ENCODE results near the gene CDC27.
"Not testable (repeated sequence)": the region's sequence is repeated elsewhere in the genome, so short reads cannot be mapped to it uniquely, and the experiment has no call there.

CDC27 gene, protein sequence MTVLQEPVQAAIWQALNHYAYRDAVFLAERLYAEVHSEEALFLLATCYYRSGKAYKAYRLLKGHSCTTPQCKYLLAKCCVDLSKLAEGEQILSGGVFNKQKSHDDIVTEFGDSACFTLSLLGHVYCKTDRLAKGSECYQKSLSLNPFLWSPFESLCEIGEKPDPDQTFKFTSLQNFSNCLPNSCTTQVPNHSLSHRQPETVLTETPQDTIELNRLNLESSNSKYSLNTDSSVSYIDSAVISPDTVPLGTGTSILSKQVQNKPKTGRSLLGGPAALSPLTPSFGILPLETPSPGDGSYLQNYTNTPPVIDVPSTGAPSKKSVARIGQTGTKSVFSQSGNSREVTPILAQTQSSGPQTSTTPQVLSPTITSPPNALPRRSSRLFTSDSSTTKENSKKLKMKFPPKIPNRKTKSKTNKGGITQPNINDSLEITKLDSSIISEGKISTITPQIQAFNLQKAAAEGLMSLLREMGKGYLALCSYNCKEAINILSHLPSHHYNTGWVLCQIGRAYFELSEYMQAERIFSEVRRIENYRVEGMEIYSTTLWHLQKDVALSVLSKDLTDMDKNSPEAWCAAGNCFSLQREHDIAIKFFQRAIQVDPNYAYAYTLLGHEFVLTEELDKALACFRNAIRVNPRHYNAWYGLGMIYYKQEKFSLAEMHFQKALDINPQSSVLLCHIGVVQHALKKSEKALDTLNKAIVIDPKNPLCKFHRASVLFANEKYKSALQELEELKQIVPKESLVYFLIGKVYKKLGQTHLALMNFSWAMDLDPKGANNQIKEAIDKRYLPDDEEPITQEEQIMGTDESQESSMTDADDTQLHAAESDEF

DNA sequence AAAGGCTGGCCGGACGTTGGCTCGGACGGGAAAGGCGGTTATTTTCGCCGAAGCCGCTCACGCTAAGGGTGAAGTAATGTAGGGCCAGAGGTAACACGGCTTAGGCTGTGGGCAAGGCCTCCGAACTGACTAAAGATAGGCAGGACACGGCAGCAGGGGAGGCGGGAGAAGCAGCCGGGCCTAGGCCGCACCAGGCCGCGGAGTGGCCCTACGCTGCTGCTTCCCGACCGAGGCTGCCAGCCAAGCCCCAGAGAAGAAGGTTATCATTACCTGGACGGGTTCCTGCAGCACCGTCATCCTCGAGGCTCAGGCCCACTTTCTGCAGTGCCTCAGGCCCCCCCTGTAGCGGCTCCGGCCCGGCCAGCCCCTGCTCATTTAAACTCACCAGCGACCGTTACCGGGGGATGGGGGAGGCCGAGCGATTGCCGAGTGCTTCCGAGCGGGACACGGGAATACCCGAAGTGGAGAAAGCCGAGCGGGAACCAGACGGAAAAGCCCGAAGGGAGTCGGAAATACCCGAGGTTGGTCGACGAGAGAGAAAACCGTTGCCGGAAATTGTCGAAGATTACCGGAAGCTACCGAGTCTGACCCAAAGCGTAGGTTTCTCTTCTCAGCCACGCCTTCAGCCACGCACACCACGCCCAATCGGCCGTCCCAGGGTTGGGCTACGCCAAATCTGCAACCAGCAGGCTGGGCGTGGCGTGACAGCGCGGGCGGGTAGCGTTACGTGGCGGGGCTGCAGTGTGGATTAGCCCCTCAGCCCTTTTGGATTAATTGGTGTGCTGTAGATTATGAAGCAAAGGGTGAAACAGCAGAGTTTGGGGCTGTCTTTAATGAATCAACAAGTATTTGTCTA, at the start of gene CDC27:
Gene CDC27 (minus strand): TSS at position 420 of the 856 bp plus-strand sequence. CDS start 123 bp downstream, at position 297.
- DNase-seq (ENCODE audit: low spot score): peak; percentile 86

DNA sequence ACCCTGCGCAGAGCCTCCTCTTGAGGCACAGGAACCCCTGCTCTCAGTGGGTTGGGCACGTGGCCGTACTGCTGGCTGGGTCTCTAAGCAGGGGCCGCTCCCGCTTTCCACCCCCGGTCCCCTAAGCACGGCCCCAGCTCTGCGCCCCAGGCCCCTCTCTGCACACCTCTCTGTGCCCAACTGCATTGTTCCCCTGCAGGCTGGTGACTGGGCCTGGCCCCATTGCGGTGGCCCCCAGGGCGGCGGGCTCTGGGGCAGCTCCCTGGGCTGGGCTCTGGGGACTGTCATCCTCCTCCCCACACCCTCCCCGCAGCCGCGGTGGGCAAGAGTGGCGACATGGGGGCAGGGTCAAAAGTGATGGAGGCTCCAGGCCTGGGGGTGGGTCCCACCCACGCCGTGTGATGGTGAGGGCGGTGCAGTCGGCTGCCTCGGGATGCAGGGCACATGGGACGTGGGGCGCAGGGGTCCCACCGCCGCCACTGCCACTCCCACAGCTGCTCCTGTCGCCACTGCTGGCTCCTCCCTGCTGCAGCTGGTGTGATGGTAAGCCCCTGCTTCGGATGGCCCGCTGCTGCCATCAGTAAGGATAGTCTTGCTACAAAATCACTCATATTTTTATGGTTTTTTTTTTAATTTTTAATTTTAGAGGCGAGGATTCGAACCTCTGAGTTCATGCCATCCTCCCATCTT, 49.4 kb upstream of the CDC27 start:
- no peak for DNase-seq (ENCODE audit: low spot score)

DNA sequence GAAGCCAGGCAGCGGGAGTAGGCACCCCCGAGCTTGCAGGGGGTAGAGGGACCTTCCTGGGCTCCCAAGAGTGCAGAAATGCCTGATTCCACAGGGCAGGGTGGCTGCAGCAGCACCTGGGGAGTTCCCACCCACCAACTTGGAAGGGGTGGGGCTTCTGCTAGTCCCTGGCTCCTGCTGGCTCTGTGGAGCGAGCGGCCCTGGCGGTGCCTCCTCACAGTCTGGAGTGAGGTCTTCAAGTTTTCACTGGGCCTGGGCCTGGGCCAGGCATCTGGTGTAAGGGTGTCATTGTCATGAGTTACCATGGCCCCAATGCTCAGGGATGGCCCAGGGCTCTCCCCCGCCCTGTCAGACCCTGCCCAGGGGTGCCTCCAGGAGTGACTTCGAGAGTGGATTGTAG, 48.7 kb upstream of the CDC27 start:
- DNase-seq (ENCODE audit: low spot score): no peak

DNA sequence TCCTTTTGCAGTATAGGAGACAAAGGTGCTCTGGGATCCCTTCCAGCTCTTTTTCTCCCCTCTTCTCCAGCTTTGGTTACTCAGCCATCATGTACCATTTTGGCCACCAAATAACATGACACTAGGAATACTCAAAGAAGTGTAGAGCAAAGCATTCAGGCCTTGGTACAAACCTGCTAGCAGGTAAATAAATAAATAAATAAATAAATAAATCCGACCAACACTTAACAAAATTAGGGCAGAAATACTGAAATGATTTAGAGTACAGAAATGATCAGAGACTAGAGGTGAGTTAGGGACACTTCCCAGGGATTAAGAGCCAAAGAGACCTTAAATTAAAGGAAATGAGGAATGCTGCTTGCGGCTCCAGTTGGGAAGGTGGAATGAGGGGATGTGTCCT, 46.8 kb upstream of the CDC27 start:
- DNase-seq (ENCODE audit: low spot score): no peak

DNA sequence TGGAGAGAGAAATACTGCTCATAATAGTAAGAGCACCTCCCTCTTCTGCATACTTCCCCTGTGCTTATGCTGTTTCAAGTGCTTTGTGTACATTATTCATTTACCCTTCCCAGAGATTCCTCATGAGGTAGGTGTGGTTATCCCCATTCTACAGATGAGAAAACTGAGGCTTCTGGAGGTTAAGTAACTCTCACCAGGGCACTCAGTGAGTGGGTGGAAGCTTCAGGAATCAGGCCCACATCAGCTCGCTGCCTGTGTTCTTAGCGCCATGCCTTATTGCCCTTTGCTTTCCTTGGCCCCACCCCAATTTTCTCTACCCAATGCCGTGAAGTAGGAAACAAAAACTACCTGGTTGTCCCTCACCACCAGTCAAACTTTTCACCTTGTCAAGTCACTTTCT, 46.4 kb upstream of the CDC27 start:
- no peak for DNase-seq (ENCODE audit: low spot score)

DNA sequence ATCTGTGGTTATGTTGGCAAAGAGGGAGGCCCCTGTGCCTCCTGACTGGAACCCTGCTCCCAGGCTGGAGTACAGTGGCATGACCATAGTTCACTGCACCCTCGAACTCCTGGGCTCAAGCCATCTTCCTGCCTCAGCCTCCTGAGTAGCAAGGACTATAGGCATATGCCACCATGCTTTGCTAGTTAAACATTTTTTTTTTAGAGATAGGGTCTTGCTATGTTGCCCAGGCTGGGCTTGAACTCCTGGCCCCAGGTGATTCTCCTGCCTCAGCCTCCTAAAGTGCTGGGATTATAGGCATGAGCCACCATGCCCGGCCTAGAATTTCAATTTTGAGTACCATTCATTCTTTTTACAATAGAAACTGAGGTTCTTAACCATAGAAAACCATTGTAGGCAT, 43.4 kb upstream of the CDC27 start:
- DNase-seq (ENCODE audit: low spot score): no peak

DNA sequence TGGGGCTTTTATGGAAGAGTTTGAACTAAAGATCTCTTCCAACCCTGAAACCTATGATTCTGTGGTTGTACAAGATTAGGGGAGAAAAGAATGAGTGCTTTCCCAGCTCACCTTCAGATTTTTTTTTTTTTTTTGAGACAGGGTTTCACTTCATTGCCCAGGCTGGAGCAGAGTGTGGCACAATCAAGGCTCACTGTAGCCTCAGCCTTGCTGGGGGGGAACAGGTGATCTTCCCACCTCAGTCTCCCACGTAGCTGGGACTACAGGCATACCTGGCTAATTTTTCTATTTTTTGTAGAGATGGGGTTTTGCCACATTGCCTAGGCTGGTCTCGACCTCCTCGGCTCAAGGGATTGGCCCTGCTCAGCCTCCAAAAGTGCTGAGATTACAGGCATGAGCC, 42.8 kb upstream of the CDC27 start:
- no peak for DNase-seq (ENCODE audit: low spot score)

DNA sequence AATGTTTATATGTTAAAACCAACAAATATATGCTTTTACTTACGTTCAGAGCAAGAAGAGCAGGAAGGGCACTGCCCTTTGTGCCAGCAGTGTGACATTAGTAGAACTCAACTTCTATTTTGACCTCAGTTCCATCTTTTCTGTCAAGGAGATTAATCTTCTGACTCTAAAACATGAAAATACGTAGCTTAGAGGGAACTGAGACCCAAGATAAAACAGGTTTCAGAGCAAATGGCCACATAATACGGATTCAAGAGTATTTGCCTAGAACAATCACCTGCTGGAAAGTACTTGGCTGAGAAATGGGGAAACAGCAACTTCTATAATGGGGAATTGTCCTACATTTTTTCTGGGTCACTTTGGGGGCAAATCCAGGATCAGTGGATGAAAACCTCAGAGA, 42.2 kb upstream of the CDC27 start:
- DNase-seq (ENCODE audit: low spot score): no peak

DNA sequence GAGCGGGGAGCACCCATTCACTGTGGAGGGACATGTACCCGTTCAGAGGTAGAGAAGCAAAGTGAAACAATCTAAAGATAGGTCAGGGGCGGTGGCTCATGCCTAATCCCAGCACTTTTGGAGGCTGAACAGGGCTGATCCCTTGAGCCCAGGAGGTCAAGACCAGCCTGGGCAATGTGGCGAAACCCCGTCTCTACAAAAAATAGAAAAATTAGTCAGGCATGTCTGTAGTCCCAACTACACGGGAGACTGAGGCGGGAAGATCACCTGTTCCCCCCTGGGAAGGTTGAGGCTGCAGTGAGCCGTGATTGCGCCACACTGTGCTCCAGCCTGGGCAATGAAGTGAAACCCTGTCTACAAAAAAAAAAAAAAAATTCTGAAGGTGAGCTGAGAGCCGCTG, 41.8 kb upstream of the CDC27 start:
- DNase-seq (ENCODE audit: low spot score): no peak

DNA sequence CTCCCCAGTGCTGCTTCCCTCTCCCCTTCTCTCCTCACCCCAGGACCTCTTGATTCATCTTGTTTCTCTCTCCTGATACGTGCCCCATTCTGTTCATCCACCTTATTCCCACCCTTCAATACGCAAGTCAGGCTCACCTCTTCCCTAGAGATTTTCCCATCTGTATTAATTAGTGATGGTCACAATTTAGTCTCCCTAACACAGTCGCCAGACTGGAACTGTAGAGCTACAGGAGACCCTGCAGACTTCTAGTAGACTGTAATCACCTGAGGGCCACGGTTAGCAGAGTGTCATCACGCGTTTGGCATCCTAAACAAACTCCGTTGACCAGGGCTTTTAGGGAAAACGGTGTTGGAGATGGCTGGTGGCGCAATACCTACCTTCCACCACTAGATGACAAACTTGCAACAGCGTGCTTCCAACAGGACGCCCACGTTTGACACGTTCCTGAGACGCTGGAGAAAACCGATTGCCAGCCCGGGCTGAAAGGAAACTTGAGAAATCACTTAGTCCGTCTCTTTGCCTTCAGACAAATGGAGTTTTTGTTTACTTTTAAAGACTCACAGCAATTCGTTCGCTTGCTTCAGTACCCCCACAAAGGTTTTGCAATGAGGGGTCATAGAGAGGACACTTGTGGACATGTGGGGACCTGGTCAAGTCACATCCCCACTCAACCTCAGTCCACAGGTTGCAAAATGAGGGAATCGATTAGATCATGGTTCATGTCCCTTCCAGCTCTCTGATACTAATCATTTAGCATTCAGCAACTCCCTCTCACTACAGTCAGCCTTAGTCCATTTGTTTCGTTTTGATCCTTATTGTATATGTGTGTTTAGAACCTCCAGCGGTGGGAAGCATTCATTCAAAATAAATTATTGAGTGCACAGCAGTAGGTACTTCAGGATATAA, 40.7 kb upstream of the CDC27 start:
- DNase-seq (ENCODE audit: low spot score): peak; percentile 87

DNA sequence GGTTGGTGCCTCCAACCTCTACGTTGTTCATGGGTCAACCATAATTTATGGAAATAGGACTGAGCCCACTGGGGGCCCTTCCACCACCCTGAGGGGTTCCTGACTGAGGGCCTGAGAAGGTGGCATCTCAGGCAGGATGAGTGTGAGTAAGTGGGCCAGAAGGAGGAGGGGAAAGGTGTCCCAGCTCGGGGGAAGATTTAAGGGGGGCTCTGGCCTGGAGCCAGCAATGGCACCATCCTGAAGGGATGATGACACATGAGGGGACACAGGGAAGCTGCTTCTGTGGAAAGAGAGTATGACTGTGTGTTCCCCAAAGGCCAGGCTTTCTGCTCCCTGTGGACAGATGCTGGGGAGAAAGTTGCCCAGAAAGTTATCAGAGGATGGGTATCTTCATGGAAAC, 38.8 kb upstream of the CDC27 start:
- no peak for DNase-seq (ENCODE audit: low spot score)

DNA sequence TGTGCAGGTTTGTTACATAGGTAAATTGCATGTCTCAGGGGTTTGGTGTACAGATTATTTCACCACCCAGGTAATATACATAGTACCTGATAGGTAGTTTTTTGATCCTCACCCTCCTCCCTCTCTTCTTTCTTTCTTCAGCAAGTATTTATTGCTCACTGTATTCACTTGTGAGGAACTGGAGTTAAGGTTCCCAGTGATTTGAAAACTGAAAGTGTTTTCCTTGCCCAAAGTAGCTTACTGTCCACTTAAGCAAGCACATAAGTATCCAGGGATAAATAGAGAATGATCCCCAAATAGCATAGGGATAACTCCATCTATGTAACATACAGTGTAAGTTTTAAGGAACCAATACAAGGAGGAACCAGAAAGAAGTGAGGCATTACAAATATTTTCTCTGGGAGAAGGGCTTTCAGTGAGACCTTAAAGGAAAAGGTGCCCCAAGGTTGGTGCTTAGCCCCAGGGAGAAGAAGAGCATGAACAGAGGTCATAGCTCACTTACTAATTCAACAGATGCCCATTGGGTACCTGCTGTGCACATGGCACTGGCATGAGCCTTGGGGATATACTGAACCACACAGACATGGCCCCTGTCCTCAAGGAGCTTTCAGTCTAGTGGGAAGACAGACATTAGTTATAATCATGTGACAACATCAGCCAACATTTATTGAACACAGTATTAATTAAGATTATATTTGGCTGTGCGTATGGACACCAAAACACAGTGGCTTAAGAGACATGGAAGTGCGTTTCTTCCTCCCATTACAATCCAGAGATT, 37.0 kb upstream of the CDC27 start:
- DNase-seq (ENCODE audit: low spot score): no peak

DNA sequence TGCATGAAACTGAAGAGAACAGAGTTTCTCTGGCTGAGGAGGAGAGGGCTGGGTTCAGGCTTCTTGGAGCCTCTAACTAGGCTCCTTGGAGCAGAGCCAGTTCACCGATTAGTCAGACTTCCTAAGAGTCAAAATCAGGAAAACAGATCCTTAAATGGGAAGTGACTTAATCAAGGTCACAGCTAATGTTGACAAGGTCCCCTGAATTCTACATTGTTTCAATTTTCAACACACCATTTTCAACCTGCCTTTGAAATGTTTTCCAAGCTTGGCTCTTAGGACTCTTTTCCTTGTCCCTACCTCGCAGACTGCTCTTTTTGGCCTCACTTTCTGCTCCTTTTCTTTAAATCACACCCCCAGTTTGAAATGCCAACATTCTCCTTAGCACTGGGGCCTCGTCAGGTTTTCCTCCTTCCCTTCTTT, 36.4 kb upstream of the CDC27 start:
- DNase-seq (ENCODE audit: low spot score): no peak

DNA sequence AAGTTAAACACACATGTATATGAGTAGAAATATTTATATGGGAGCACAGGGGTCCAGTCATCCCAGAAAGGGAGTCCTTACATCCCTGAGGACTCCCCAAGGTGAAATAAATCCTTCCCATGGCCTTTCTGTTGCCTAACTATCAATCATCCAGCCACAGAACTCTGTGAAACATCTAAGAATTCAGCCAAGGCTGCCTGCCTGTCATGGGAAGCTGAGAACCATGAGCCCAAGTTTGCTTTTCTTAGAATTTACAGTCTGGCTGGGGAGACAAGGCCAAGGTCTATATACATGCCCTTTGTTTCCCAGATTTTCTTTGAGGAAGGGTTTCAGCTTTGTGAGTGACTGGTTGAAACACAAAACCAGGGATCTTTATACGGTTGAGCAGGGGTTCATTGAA, 35.9 kb upstream of the CDC27 start:
- no peak for DNase-seq (ENCODE audit: low spot score)

DNA sequence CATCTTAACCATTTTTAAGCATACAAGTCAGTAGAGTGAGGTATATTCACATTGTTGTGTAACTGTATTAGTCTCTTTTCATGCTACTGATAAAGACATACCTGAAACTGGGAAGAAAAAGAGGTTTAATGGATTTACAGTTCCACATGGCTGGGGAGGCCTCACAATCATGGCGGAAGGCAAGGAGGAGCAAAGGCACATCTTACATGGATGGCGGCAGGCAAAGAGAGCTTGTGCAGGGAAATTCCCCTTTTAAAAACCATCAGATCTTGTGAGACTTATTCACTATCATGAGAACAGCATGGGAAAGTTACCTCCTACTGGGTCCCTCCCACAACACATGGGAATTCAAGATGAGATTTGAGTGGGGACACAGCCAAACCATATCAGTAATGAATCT, 35.0 kb upstream of the CDC27 start:
- DNase-seq (ENCODE audit: low spot score): not testable (repeated sequence)

DNA sequence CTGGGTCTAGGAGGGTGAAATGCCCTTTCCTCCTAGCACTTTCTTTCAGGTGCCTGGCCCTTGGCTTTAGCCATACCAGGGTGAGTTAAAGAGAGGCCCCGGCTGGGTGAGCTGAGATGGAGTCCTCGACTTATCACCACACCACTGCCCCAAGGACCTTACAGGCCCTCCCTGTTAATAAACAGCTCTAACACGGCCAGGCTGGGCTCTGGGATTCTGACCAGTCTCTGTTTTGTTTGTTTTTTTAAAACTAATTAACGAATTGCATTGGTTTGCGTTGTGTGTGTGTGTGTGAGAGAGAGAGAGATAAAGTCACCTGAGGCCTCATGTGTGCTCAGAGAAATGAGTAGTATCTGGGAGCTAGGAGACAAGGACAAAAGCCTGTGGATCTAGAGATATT, 34.4 kb upstream of the CDC27 start:
- DNase-seq (ENCODE audit: low spot score): no peak

DNA sequence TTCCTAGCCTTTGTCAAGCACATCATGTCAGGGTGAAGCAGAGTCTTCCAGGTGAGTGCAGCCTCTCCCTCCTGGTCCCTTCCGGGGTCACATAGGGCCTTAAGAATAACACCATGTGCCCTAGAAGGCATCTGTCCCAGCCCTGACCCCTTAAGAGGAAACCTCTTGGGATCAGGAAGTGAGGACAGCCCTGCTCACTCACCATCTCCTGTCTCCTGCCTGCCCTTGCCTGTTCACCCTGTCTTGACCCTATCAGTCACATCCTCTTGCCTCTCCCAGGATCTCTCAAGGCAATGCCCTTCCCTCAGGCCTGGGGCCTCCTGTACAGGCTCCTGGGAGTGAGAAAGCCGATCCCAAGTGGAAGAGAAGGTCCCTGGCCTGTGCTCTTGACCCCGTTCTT, 33.9 kb upstream of the CDC27 start:
- no peak for DNase-seq (ENCODE audit: low spot score)

DNA sequence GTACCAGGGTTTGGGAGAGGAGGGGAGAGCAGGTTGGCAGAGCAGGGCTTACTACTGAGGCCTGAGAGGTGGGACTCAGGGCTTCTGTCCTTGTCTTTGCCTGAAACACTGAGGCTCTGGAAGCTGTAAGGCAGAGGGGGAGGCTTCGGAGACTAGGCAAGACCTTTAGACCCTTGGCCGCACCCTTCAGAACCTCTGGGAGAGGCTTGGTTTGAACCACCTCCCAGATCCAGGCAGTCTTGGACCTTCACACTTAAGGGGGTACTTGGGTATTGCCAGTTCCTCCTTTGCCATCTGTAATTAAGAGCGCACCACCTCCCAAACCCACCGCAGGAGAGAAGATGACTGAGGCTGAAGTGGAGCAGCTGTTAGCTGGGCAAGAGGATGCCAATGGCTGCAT, 33.0 kb upstream of the CDC27 start:
- no peak for DNase-seq (ENCODE audit: low spot score)

DNA sequence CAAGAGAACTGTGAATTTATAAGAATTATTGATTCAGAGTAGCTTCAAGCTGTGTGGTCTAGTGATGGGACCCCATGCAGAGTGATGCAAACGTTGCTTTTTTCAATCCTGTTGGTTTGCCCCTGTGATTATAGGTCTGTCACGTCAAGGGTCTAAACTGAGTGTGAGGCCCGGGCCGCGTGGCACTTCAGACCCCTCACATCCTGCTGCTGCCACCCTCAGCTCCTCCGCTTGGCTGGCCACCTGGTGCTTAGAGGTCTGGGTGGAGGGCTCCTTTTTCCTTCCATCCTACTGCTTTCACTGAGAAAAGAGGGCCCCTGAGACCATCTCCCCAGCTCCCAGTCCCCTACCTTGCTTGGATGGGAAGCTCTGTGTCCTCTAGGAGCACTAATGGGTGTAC, 32.1 kb upstream of the CDC27 start:
- DNase-seq (ENCODE audit: low spot score): no peak

DNA sequence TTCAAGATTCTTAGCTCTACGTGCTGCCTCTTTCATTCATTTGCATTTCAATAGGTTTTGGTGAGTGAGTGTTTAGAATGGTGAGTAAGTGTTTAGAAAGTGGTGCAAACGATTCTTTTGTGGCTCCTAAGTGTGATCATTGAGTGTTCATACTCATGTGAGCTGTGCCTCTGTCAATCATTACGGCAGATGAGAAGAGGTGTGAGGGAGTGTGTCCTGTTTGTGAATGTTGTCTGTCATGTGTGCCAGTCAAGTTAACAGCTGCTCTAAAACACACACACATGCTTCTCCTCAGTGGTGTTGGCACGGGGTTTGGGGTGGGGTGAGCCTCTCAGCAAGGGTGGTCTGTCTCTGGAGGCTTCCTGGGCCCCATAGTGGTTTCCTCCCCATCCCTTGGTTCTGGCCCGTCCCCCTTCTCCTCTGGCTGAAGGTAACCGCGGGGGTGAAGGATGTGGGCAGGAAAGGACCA, 31.5 kb upstream of the CDC27 start:
- DNase-seq (ENCODE audit: low spot score): no peak
